Measurements from ENCODE around the gene NEK9. TPM values are rescaled to one million over a fixed set of nuclear protein-coding genes. Genes with fewer than 3 reads are reported as not detected.

Gene NEK9
- total and polyA plus RNA-seq, 4 donors: 13.4 to 46.0 (median 29.8) TPM

DNA sequence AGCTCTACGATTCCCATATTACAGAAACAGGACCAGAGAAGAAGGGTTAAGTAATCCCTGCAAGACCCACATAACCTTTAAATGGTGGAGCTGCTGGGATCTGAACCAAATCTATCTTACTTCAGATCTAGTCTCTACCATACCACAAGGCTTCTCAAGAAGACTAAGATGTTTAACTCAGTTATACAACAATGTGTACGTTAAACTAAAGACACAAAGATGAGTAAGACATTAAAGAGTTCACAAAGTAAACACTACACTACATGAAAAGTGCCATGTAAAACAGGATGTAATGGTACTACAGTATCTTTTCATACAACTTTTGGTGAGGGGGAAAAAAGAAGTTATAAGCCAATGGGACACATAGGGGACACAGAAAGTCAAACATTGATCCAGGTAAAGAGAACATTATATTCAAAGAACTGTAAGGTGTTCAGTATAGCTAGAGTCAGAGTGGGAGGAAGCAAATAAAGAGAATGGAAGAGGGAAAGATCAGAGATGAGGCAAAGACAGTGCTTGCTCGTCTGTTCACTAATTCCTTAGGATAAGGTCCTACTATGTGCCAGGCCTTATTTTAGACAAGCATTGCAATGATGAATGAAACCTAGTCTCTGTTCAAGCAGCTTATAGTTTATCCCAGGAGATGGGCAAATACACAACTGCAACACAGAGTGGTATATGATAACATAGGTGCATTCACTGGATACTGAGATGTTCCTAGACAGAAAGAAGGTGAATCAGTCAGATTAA, 41.9 kb upstream of the NEK9 start:
- peaks cover 0 to 13% (median 8%) of the 10 kb centered on the region in 4 donors for H3K4me1 ChIP-seq (ENCODE audit: control insufficient read depth in 4 of 4, insufficient read depth in 4 of 4, low read length in 3 of 4)
- WGBS: 89% methylated on average over 3 of the region's 3 CpGs
- TF ChIP-seq, protein P1, sequence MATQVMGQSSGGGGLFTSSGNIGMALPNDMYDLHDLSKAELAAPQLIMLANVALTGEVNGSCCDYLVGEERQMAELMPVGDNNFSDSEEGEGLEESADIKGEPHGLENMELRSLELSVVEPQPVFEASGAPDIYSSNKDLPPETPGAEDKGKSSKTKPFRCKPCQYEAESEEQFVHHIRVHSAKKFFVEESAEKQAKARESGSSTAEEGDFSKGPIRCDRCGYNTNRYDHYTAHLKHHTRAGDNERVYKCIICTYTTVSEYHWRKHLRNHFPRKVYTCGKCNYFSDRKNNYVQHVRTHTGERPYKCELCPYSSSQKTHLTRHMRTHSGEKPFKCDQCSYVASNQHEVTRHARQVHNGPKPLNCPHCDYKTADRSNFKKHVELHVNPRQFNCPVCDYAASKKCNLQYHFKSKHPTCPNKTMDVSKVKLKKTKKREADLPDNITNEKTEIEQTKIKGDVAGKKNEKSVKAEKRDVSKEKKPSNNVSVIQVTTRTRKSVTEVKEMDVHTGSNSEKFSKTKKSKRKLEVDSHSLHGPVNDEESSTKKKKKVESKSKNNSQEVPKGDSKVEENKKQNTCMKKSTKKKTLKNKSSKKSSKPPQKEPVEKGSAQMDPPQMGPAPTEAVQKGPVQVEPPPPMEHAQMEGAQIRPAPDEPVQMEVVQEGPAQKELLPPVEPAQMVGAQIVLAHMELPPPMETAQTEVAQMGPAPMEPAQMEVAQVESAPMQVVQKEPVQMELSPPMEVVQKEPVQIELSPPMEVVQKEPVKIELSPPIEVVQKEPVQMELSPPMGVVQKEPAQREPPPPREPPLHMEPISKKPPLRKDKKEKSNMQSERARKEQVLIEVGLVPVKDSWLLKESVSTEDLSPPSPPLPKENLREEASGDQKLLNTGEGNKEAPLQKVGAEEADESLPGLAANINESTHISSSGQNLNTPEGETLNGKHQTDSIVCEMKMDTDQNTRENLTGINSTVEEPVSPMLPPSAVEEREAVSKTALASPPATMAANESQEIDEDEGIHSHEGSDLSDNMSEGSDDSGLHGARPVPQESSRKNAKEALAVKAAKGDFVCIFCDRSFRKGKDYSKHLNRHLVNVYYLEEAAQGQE (IDR thresholded peaks at IDR 0.05): no peak
- TF ChIP-seq, protein P2, sequence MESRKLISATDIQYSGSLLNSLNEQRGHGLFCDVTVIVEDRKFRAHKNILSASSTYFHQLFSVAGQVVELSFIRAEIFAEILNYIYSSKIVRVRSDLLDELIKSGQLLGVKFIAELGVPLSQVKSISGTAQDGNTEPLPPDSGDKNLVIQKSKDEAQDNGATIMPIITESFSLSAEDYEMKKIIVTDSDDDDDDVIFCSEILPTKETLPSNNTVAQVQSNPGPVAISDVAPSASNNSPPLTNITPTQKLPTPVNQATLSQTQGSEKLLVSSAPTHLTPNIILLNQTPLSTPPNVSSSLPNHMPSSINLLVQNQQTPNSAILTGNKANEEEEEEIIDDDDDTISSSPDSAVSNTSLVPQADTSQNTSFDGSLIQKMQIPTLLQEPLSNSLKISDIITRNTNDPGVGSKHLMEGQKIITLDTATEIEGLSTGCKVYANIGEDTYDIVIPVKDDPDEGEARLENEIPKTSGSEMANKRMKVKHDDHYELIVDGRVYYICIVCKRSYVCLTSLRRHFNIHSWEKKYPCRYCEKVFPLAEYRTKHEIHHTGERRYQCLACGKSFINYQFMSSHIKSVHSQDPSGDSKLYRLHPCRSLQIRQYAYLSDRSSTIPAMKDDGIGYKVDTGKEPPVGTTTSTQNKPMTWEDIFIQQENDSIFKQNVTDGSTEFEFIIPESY (IDR thresholded peaks at IDR 0.05): no peak
- TF ChIP-seq, protein P3, sequence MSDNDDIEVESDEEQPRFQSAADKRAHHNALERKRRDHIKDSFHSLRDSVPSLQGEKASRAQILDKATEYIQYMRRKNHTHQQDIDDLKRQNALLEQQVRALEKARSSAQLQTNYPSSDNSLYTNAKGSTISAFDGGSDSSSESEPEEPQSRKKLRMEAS (IDR thresholded peaks at IDR 0.05): no peak
- TF ChIP-seq EGR1 (IDR thresholded peaks at IDR 0.05; ENCODE audit: low read depth in 2 of 2) (no peak), RXRA (IDR thresholded peaks at IDR 0.05) (no peak), YY1 (IDR thresholded peaks at IDR 0.05) (no peak), GABPA (IDR thresholded peaks at IDR 0.05 in 1 of 2, conservative IDR thresholded peaks at IDR 0.05 in 1 of 2) (no peak), RAD21 (IDR thresholded peaks at IDR 0.05) (no peak), SP1 (IDR thresholded peaks at IDR 0.05) (no peak), FOXA2 (IDR thresholded peaks at IDR 0.05) (no peak), JUND (IDR thresholded peaks at IDR 0.05) (no peak), HNF4A (conservative IDR thresholded peaks at IDR 0.05) (no peak), FOXA1 (IDR thresholded peaks at IDR 0.05) (no peak), HNF4G (IDR thresholded peaks at IDR 0.05) (no peak), TAF1 (conservative IDR thresholded peaks at IDR 0.05) (no peak), NR2F2 (IDR thresholded peaks at IDR 0.05) (no peak)
- TF ChIP-seq, protein P4, sequence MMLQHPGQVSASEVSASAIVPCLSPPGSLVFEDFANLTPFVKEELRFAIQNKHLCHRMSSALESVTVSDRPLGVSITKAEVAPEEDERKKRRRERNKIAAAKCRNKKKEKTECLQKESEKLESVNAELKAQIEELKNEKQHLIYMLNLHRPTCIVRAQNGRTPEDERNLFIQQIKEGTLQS (IDR thresholded peaks at IDR 0.05): no peak
- TF ChIP-seq, protein P5, sequence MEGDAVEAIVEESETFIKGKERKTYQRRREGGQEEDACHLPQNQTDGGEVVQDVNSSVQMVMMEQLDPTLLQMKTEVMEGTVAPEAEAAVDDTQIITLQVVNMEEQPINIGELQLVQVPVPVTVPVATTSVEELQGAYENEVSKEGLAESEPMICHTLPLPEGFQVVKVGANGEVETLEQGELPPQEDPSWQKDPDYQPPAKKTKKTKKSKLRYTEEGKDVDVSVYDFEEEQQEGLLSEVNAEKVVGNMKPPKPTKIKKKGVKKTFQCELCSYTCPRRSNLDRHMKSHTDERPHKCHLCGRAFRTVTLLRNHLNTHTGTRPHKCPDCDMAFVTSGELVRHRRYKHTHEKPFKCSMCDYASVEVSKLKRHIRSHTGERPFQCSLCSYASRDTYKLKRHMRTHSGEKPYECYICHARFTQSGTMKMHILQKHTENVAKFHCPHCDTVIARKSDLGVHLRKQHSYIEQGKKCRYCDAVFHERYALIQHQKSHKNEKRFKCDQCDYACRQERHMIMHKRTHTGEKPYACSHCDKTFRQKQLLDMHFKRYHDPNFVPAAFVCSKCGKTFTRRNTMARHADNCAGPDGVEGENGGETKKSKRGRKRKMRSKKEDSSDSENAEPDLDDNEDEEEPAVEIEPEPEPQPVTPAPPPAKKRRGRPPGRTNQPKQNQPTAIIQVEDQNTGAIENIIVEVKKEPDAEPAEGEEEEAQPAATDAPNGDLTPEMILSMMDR (IDR thresholded peaks at IDR 0.05; ENCODE audit: low read depth, low read length, missing input control): no peak
- DNase-seq (ENCODE audit: low spot score): no peak
- no peak overlapping the region for H3K27ac ChIP-seq (ENCODE audit: low read depth in 1 of 2, low read length in 2 of 2)
- H3K27me3 ChIP-seq (ENCODE audit: control insufficient read depth in 4 of 4, insufficient read depth in 4 of 4, low read length in 3 of 4): no peaks in the 10 kb centered on the region
- no peak overlapping the region for H3K4me3 ChIP-seq (ENCODE audit: low read depth in 1 of 3, low read length in 3 of 3)
- H3K36me3 ChIP-seq (ENCODE audit: control insufficient read depth in 4 of 4, insufficient read depth in 3 of 4, low read depth in 1 of 4, low read length in 3 of 4): no peaks in the 10 kb centered on the region
- no peak overlapping the region for H3K9ac ChIP-seq (ENCODE audit: low read depth in 1 of 2, low read length in 2 of 2)
- no peaks in the 10 kb centered on the region for H3K9me3 ChIP-seq (ENCODE audit: control insufficient read depth in 4 of 4, low read length in 3 of 4)
